Measurements from ENCODE around the gene TRIM32. TPM values are rescaled to one million over a fixed set of nuclear protein-coding genes. Genes with fewer than 3 reads are reported as not detected.

The TRIM32 gene
- total and polyA plus RNA-seq, 2 of the 13 experiments (the other 11 are each of a cell fraction or from before 2014, with no cell fraction given): 6.5 to 7.7 TPM

DNA sequence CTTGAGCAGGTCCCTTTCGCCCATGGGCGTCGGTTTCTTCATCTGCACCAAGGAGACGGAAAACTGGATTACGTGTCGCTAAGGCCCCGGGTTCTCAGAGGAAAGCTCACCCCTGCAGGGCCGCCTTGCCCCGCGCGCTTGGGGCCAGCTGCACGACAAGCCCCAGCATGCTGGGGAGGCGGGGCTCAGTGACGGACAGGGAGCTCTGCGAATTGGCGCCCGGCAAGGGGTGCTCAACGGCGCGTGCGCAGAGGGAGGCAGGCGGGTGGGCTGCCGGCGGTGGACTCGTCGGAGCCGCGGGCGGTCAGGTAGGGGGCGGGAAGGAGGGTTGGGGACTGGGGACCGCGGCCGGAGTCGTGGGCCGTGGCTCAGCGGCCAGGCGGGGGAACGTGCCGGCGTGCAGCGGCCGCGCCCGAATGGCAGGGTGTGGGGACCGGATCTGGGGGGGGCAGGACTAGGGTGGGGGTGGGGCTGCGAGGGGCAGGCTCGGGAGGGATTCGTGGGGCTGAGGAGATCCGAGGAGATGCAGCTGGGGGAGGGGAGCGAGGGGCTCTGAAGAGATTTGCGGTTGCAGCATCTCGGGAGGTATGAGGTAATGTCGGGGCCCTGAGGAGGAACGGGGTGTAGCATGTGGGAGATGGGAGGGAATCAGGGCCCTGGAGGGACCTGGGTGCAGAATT, at the start of gene TRIM32 (continued):
- no peak for TF ChIP-seq ZFP36 (IDR thresholded peaks at IDR 0.05; ENCODE audit: borderline replicate concordance, low read depth, low read length, partially characterized antibody)
- peak; percentile 55 for TF ChIP-seq TBX2 (CRISPR knock-in tag; IDR thresholded peaks at IDR 0.05; ENCODE audit: borderline replicate concordance)
- peak; percentile 70; the same call in 1 of the 2 replicates for TF ChIP-seq ZNF782 (CRISPR knock-in tag; IDR thresholded peaks at IDR 0.05; ENCODE audit: borderline replicate concordance)
- peak; percentile 54; the same call in 1 of the 2 replicates for TF ChIP-seq TGIF2 (CRISPR knock-in tag; IDR thresholded peaks at IDR 0.05)
- TF ChIP-seq THAP11 (CRISPR knock-in tag; IDR thresholded peaks at IDR 0.05): peak; percentile 54
- TF ChIP-seq KLF6 (CRISPR knock-in tag; IDR thresholded peaks at IDR 0.05): peak; percentile 67; the same call in 1 of the 2 replicates
- TF ChIP-seq HNRNPK (IDR thresholded peaks at IDR 0.05; ENCODE audit: low read depth, low read length, poor library complexity, severe bottlenecking): peak; percentile 94
- no peak for TF ChIP-seq ZFP82 (CRISPR knock-in tag; IDR thresholded peaks at IDR 0.05; ENCODE audit: borderline replicate concordance)
- TF ChIP-seq HOXA5 (CRISPR knock-in tag; IDR thresholded peaks at IDR 0.05): no peak
- peak; percentile 30 for TF ChIP-seq HNF4A (CRISPR knock-in tag; IDR thresholded peaks at IDR 0.05)
- TF ChIP-seq KDM1A (CRISPR knock-in tag; IDR thresholded peaks at IDR 0.05): no peak
- peak; percentile 73; the same call in 1 of the 2 replicates for TF ChIP-seq MYC (CRISPR knock-in tag; IDR thresholded peaks at IDR 0.05; ENCODE audit: borderline replicate concordance)
- no peak for TF ChIP-seq RARG (CRISPR knock-in tag; IDR thresholded peaks at IDR 0.05; ENCODE audit: low read depth)
- TF ChIP-seq, protein P1, sequence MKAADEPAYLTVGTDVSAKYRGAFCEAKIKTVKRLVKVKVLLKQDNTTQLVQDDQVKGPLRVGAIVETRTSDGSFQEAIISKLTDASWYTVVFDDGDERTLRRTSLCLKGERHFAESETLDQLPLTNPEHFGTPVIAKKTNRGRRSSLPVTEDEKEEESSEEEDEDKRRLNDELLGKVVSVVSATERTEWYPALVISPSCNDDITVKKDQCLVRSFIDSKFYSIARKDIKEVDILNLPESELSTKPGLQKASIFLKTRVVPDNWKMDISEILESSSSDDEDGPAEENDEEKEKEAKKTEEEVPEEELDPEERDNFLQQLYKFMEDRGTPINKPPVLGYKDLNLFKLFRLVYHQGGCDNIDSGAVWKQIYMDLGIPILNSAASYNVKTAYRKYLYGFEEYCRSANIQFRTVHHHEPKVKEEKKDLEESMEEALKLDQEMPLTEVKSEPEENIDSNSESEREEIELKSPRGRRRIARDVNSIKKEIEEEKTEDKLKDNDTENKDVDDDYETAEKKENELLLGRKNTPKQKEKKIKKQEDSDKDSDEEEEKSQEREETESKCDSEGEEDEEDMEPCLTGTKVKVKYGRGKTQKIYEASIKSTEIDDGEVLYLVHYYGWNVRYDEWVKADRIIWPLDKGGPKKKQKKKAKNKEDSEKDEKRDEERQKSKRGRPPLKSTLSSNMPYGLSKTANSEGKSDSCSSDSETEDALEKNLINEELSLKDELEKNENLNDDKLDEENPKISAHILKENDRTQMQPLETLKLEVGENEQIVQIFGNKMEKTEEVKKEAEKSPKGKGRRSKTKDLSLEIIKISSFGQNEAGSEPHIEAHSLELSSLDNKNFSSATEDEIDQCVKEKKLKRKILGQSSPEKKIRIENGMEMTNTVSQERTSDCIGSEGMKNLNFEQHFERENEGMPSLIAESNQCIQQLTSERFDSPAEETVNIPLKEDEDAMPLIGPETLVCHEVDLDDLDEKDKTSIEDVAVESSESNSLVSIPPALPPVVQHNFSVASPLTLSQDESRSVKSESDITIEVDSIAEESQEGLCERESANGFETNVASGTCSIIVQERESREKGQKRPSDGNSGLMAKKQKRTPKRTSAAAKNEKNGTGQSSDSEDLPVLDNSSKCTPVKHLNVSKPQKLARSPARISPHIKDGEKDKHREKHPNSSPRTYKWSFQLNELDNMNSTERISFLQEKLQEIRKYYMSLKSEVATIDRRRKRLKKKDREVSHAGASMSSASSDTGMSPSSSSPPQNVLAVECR (CRISPR knock-in tag; IDR thresholded peaks at IDR 0.05; ENCODE audit: borderline replicate concordance): peak; percentile 72; the same call in 1 of the 2 replicates
- TF ChIP-seq HHEX (CRISPR knock-in tag; IDR thresholded peaks at IDR 0.05): no peak
- TF ChIP-seq ZNF484 (CRISPR knock-in tag; IDR thresholded peaks at IDR 0.05; ENCODE audit: borderline replicate concordance, low read depth): 0 out of 2 replicates have a peak, but pooled peaks have one; percentile 49
- 0 out of 2 replicates have a peak, but pooled peaks have one; percentile 19 for TF ChIP-seq ZKSCAN8 (CRISPR knock-in tag; IDR thresholded peaks at IDR 0.05; ENCODE audit: borderline replicate concordance)
- TF ChIP-seq FOXK1 (CRISPR knock-in tag; IDR thresholded peaks at IDR 0.05; ENCODE audit: borderline replicate concordance, low read depth): peak; percentile 56; the same call in 1 of the 2 replicates
- peak; percentile 53 for TF ChIP-seq HNRNPLL (IDR thresholded peaks at IDR 0.05; ENCODE audit: low read depth, low read length, poor library complexity, severe bottlenecking)
- TF ChIP-seq GABPA (IDR thresholded peaks at IDR 0.05; ENCODE audit: low read depth, low read length): no peak
- TF ChIP-seq GABPA (CRISPR knock-in tag; IDR thresholded peaks at IDR 0.05; ENCODE audit: low read depth): no peak
- TF ChIP-seq ZNF224 (CRISPR knock-in tag; IDR thresholded peaks at IDR 0.05): no peak
- no peak; the same call in 1 of the 2 replicates for TF ChIP-seq SMYD3 (CRISPR knock-in tag; IDR thresholded peaks at IDR 0.05)
- TF ChIP-seq, protein P2, sequence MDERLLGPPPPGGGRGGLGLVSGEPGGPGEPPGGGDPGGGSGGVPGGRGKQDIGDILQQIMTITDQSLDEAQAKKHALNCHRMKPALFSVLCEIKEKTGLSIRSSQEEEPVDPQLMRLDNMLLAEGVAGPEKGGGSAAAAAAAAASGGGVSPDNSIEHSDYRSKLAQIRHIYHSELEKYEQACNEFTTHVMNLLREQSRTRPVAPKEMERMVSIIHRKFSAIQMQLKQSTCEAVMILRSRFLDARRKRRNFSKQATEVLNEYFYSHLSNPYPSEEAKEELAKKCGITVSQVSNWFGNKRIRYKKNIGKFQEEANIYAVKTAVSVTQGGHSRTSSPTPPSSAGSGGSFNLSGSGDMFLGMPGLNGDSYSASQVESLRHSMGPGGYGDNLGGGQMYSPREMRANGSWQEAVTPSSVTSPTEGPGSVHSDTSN (CRISPR knock-in tag; IDR thresholded peaks at IDR 0.05): peak; percentile 96
- TF ChIP-seq, protein P3, sequence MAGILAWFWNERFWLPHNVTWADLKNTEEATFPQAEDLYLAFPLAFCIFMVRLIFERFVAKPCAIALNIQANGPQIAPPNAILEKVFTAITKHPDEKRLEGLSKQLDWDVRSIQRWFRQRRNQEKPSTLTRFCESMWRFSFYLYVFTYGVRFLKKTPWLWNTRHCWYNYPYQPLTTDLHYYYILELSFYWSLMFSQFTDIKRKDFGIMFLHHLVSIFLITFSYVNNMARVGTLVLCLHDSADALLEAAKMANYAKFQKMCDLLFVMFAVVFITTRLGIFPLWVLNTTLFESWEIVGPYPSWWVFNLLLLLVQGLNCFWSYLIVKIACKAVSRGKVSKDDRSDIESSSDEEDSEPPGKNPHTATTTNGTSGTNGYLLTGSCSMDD (CRISPR knock-in tag; IDR thresholded peaks at IDR 0.05): no peak
